ENCODE results near the gene IL6R.
"Not testable (repeated sequence)": the region's sequence is repeated elsewhere in the genome, so short reads cannot be mapped to it uniquely, and the experiment has no call there.

The IL6R gene

GRCh38 chr1:154407198-154408091 lies 2.3 kb downstream of the IL6R start:
- DNase-seq: peak; percentile 74

GRCh38 chr1:154408174-154408777 lies 3.1 kb downstream of the IL6R start:
- no peak for DNase-seq

GRCh38 chr1:154410185-154410827 lies 5.2 kb downstream of the IL6R start:
- peak; percentile 2 for DNase-seq

DNA sequence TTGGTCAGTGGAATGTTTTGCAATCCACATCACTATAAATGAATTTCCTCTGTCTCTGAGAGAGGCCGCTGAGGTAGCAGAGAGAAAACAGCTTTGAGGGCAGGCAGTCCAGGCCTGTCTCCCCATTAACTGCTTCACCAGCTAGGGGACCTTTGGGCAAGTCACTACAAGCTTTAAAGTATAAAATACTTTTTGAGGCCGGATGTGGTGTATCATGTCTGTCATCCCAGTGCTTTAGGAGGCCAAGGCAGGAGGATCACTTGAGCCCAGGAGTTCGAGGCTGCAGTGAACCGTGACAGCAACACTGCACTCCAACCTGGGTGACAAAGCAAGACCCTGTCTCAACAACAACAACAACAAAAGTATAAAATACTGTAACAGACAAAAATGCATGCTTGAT lies 6.4 kb downstream of the IL6R start:
- DNase-seq: no peak

DNA sequence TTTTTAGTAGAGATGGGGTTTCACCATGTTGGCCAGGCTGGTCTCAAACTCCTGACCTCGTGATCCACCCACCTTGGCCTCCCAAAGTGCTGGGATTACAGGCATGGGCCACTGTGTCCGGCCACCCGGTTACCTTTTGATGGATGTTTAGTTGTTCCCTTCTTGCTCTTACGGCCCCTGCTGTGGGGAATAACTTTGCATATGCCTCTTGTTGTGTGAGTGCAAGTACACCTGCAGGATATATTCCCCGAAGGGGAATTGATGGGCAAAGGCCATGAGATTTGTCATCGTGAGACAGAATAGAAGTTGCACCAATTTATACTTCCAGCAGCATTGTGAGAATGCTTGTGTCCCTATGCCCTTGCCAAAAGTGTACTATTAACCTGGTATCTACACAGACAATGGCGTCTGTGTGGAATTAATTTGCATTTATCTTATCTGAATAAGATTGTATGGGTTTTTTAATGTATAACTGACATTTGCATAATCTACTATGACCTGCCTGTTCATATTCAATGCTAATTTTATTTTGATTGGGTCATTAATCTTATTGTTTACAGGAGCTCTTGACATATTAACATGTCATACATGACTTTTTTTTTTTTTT lies 8.1 kb downstream of the IL6R start:
- DNase-seq: no peak

GRCh38 chr1:154414606-154415005 lies 9.5 kb downstream of the IL6R start:
- DNase-seq: no peak

GRCh38 chr1:154416471-154417337 lies 11.6 kb downstream of the IL6R start:
- peak; percentile 3 for DNase-seq

GRCh38 chr1:154417338-154417608 lies 12.1 kb downstream of the IL6R start:
- DNase-seq: no peak

DNA sequence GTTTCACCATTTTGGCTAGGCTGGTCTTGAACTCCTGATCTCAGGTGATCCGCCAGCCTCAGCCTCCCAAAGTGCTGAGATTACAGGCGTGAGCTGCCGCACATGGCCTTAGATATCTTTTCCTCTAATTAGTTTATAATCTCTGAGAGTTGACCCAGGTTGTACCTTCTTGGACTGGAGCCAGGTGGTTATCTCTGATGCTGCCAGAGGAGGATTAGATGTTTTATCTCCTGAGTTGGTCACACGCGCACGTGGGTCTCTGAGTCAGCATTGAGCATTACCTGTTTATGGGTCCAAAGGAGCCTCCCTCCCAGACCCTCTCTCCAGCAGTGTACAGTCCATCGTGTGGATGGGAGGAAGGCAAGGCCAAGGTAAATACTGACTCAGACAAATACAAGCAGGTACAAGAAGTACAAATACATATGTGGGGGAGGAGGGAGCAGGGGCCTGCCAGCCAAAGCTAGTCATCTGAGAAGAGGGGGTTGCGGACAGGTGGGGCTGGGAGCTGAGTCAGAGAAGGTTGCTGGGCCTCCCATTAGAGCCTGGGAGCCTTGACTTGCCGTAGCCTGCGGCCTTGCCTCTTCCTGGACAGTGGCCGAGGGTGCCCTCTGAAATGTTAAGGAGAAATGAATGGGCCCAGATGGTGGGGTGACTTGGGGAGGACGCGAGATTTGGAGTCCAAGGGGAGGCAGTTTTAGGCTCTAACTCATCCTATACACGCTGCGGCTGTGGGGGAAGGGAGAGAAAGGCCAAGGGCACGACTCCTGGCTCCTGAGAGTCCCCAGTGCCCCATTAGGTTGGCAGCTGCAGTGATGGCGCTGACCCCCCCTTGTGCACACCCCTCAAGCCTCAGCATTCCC lies 13.1 kb downstream of the IL6R start:
- peak; percentile 52 for DNase-seq

GRCh38 chr1:154418923-154419619 lies 13.9 kb downstream of the IL6R start:
- peak; percentile 2 for DNase-seq

GRCh38 chr1:154419620-154420571 lies 14.8 kb downstream of the IL6R start:
- DNase-seq: peak; percentile 73

- no peak for DNase-seq
These were observed 16.1 kb downstream of the IL6R start for GRCh38 chr1:154420961-154421924.

GRCh38 chr1:154422049-154422448 lies 16.9 kb downstream of the IL6R start:
- not testable (repeated sequence) for DNase-seq

DNA sequence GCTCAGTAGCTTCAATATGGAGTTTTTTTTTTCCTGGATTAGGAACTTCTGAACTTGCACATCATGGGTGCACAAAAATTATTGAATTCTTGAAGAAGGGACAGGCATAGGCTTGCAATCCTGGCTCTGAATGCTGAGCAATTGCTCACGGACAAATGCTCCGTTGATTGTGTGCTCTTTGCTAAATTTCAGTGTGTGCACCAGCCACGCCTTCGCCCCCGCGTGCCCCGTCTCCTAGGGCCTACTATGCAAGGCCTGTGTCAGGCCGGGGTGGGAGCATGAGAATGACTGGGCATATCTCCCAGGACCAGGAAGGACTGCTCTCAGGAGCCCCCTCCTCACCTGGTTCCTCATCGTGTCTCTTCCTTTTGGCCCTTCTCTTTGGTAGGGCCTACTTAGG lies 17.4 kb downstream of the IL6R start:
- no peak for DNase-seq

GRCh38 chr1:154423304-154423987 lies 18.3 kb downstream of the IL6R start:
- peak; percentile 68 for DNase-seq

- no peak for DNase-seq
These were observed 18.8 kb downstream of the IL6R start for GRCh38 chr1:154423988-154424326.

DNA sequence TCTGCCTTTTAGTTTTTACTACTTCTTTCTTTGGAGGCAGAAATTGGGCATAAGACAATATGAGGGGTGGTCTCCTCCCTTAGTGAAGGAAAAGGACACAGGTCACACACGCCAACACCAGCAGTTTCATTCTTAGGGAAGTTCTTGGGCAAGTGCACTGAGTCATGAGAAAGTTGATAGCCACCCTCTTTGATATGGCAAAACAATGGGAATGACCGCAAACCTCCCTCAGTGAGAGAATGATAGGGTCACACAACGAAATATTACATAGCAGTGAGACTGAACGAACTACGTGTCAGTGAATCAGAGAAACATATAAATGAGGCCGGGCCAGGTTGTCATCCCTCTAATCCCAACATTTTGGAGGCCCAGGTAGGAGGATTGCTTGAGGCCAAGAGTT lies 20.0 kb downstream of the IL6R start:
- no peak for DNase-seq
